Measurements from ENCODE around the gene PHC2.
A peak's percentile ranks its signal among the peaks of the same experiment; 100 is the strongest.

PHC2 gene

GRCh38 chr1:33388805-33389771 is 41.8 kb downstream of the PHC2 start:
- DNase-seq (ENCODE audit: low spot score): no peak

DNA sequence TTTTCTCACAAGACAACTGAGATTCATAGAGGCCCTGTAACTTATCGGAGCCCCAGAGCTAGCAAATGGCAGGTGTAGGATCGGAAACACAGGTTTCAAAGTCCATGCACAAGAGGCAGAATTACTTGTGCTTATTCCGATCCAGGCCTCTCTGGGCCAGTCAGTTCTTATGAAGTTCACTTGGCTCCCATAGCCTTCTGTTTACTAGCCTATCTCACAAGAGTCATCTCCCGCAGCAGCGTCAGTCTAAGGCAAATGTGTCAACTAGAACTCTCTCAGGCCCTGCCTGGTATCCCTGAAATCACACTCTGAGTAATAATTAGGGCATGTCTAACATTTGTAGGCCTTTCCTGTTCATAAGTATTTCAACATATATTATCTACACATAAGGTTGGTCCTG is 43.3 kb downstream of the PHC2 start:
- no peak for DNase-seq (ENCODE audit: low spot score)

DNA sequence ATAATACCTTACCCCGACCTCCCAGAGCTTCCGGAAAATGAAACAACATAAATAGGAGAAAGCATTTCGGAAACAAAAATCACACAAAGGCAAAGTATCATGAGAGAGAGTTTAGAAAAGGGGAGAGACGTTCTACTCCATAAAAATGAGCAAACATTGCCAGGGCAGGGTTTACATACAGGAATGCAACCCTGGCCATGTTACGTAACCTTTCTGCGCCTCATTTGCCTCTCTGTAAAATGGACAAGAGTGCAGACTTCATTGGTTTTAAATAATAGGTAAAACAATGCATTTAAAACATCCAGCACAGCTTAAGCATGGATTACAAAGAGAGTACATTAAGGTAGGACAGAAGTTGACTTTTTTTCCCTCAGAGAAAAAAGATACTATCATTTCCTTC is 45.6 kb downstream of the PHC2 start:
- no peak for DNase-seq (ENCODE audit: low spot score)

GRCh38 chr1:33384040-33384812 is 46.7 kb downstream of the PHC2 start:
- DNase-seq (ENCODE audit: low spot score): no peak

GRCh38 chr1:33383489-33383888 is 47.4 kb downstream of the PHC2 start:
- DNase-seq (ENCODE audit: low spot score): peak; percentile 55

GRCh38 chr1:33382661-33383415 is 48.1 kb downstream of the PHC2 start:
- peak; percentile 94 for DNase-seq (ENCODE audit: low spot score)

GRCh38 chr1:33381977-33382376 is 48.9 kb downstream of the PHC2 start:
- no peak for DNase-seq (ENCODE audit: low spot score)

- DNase-seq (ENCODE audit: low spot score): no peak
These were observed 50.1 kb downstream of the PHC2 start for GRCh38 chr1:33380811-33381210.

- DNase-seq (ENCODE audit: low spot score): no peak
These were observed 51.1 kb downstream of the PHC2 start for GRCh38 chr1:33379631-33380354.

GRCh38 chr1:33378976-33379375 is 51.9 kb downstream of the PHC2 start:
- DNase-seq (ENCODE audit: low spot score): no peak

DNA sequence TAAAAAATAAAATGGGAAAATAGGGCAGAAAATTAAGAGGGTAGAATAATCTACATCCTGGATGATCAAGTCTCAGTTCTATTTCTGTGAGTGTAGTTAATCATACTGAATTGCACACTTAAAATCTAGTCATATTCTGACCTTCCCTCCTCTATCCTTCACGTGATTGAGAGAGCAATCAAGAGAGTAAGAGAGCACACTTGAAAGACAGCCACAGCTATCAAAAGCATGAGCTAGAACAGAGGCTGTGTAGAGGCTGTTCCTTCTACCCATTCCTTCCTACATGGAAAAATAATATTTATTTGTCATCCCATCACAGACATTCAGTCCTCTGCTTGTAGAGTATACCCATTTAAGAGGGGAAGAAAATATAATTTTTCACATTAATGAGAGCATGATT is 52.4 kb downstream of the PHC2 start:
- DNase-seq (ENCODE audit: low spot score): no peak

DNA sequence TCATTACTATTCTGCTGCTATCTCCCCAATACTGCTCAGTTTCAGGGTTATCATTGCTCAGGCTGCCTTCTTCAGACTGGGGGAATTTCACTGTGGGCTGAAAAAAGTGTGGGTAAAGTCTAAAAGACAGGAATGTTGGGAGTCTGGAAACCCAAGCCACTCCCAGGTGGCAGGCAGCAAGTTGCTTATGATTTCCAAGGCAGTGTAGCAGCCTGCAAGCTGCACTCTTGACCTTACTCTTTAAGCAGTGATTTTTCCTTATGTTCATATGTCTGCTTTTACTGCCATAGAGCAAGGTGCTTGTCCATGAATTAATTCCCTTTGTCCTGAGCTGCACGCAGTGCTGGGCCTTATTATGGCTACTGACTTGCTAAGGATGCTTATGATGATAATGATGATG is 53.1 kb downstream of the PHC2 start:
- no peak for DNase-seq (ENCODE audit: low spot score)

DNA sequence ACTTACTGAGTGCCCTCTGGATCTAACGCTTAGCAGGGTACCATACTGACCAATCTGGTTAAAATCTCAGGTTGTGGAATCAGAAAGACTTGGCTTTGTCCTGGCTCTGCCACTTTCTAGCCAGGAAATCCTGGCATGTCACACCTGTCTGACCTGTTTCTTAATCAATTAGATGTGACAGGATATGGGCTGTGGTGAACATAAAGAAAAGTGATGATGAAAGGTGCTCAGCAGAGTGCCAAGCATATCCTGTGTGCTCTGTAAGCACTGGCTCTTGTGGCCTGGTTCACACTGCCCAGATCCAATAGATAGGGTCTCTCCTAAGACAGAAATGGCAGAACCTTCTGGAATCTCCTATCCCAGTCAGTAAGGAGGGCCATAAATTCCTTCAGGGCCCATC is 53.9 kb downstream of the PHC2 start:
- no peak for DNase-seq (ENCODE audit: low spot score)

GRCh38 chr1:33375316-33375715 is 55.6 kb downstream of the PHC2 start:
- DNase-seq (ENCODE audit: low spot score): no peak

DNA sequence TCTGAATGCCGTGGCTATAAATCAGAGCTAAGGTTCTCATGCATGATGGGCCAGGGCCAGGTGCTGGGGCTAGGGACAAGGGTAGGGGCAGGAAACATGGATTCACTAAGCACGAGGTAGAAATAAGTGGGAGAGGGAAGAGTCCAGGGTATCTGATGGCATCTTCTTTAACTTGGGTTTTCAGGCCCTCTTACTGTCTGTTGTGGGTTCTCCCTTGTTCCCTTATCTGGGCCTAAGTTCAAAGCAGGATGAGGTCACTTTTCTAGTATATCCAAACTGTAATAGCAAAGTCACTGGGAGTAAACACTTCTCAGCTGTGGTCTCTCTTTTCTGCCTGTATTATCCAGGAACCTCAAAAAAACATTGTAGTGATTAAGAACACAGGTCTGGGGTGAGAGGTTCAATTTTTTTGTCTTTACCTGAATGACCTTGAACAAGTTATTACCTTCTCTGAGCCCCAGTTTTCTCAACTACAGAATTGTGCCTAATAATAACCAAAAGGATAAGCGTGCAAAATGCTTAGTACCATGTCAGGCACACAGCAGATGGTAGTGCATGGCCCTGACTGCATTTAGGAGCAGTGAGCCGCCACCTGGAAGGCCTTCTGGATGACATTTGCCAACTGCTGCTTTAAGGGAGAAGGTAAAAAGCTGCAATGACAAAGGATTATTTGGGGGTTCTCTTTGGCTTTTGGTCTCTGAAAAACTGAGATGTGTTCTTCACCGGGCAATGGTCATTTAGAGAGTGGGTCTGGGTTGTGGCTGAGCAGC is 56.4 kb downstream of the PHC2 start:
- DNase-seq (ENCODE audit: low spot score): no peak

DNA sequence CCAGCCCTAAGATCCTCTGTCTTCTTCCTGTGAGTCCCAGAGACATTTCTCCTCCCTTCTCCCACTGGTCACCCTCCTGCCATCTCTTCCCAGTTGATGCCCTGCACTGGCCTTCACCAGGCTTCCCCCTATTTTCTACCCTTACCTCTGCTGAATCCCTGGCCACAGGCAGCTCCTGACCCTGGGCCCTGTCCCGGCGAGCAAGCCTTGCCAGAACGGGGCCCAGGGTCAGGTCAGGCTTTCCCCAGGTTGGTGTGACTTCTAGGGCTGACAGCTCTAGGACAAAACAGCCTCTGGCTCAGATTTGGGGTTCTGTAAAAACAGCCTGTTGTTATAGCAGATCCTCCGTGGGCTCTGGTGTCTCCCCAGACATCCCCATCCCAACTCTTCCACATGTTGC is 57.3 kb downstream of the PHC2 start:
- DNase-seq (ENCODE audit: low spot score): no peak

DNA sequence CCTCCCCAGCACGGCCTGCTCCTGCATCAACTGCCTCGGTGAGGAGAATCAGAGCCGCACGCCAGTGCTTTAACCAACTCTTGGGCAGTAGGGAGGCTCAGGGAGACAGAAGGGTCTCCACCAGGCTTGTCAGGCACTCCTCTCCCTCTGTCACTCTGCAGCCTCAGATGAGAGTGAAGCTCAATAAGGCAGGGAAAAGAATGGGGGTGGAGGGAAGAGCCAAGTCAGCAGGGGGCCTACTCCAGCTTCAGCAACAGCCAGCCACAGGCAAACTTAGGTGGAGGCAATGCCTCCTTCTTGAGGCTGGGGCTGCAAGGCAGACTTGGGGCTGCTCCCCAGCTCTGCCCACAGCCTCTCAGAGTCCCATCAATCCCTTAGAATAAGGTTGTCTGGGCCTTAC is 58.2 kb downstream of the PHC2 start:
- no peak for DNase-seq (ENCODE audit: low spot score)

DNA sequence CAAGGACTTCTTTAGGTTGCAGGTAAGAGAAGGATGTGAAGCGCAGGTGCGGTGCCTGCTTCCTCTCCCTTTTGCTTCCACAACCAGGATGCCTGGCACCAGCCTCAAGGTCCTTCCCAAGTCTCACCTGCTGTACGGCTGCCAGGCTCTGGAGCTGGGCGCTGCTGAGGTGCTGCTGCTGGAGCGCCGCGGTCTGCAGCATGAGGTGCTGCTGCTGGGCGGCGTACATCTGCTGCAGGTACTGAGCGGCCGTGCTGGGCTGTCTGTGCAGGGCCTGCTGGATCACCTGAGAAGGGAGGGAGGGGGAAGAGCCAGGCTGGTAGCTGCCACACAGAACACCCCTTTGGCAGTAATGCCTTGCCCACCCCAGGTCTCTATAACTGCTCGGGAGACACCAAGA is 58.7 kb downstream of the PHC2 start:
- no peak for DNase-seq (ENCODE audit: low spot score)

DNA sequence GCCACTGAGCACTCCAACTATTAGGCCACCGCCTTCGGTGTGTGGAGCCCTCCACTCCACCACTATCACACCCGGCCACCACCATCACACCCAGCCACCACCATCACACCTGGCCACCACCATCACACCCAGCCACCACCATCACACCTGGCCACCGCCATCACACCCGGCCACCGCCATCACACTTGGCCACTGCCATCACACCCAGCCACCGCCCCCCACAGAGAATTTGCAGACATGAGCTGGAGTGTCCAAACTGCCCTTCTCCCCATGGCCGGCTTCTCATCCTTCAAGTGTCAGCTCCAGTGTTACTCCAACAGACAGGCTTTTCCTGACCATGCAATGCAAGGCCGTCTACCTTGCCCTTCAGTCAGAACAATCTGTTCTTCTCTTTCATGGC is 59.6 kb downstream of the PHC2 start:
- DNase-seq (ENCODE audit: low spot score): no peak

DNA sequence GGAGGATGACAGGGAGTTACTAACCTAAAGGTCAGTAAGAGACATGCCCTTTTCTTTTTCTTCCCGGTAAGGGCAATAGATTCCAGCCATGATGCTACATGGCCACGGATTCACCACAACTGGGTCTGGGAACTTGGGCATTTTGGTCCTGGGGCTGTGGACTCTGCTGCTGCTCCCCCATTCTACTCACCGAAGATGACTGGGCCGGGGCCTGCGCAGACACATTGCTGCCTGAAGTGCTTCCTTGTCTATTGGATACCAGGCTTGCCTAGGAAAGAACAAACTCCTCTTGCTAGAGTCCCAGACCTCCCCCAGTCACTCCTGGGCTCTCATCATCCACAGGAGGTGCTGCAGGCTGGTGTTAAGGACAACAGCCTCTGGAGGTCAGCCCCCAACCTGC is 60.1 kb downstream of the PHC2 start:
- no peak for DNase-seq (ENCODE audit: low spot score)

DNA sequence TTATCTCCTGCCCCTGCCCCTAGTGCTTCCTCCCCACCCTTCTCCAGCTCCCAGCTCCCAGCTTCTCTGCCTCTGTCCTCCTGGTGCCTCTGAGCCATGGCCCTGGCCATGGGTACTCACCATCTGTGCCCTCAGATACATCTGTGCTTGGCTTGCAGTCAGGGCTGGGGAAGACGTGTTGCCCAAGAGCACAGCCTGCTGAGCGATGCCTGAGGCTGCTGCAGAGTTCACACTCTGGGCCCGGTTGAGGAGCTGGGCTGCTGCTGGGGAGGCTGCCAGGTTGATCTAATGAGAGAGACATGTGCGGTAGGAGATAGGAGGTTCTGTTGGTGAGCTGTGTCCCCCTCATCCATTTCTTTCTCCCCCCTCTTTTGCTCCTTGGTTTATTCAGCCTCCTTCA is 60.6 kb downstream of the PHC2 start:
- DNase-seq (ENCODE audit: low spot score): no peak
